T47D (cell line): ENCODE measurements around the gene OCSTAMP.

Experiments
- DNase-seq, 2 experiments: peaks; one replicate each; pipeline versions ENCODE4 v3.0.0 to v3.0.0-alpha.2; 2011 to 2012; ENCODE audit warnings: low read depth in 1 of 2, low spot score in 1 of 2
- JUND ChIP-seq: IDR thresholded peaks from 2 replicates; pipeline ENCODE4 v1.6.1; 2012; ENCODE audit warnings: low read depth
- in situ Hi-C: cut with HindIII; loops from 2 replicates; pipeline ENCODE4 v1.10.0; 2016; ENCODE audit warnings: low sequenced_read_pairs, low pct_unique_long_range_greater_than_20kb

The OCSTAMP gene, protein sequence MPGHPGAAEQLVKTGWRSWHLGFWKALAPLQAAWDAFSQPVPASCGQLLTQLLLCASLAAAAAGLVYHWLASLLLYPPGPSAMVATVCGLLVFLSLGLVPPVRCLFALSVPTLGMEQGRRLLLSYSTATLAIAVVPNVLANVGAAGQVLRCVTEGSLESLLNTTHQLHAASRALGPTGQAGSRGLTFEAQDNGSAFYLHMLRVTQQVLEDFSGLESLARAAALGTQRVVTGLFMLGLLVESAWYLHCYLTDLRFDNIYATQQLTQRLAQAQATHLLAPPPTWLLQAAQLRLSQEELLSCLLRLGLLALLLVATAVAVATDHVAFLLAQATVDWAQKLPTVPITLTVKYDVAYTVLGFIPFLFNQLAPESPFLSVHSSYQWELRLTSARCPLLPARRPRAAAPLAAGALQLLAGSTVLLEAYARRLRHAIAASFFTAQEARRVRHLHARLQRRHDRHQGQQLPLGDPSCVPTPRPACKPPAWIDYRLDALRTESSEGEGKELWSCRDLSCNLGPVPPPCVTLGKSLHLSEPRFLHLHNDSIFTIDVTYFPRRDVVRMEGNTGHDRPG

DNA sequence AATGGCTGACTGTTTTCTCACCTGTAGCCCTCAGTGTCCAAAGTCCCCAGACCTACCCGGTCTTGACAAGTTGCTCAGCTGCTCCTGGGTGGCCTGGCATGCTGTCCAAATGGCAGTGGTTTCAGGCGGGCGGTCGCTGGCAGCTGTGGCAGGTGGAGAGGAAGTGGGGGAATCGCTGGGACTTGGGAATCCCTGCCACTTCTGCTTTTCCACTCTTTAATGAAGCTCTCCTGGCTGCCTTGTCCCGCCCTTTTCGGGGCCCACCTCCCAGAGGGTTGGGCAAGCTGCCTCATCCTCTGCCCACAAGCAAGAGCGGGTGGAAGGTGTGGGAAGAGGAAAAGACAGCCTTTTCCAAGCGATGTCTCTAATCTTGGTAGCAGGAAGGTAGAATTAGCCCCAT, at the start of gene OCSTAMP:
OCSTAMP (minus strand) TSS at position 194 of the 400 bp plus-strand sequence; CDS start at position 100, 94 bp downstream.
- no peak for TF ChIP-seq JUND
- in situ Hi-C loops: no loop called here
- DNase-seq: no peak

DNA sequence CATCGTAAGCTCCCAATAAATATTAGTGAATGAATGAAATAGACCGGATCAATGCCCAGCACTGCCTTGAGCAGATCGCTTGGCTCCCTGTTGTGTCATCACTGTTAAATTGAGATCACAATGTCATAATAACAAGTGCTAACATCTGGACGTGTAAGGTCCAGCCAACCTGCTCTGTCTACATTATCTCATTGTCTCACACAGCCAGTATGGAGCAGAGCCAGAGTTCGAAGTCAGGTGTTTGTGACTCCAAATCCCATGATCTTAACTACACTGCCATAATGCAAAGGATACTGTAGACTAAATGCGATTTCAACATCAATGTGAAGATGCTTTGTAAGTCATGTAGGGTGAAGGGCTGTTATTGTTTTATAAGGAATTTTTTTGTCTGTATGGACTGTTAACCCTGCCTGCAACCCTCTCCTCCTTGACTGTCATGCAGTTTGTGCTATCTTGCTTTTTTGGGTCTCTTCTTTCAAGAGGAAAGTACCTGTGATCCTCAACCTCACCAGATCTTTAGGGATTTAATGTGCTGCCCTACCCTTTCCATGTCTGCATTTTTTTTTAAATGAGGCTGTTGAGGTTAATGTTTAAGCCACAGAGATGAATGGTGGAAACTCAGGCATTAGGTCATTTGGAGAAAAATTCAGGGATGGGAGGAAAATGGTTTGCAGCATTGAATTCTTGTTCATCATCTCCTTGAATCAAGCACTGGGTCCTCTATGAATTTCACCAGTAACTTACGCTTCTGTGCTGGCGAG, 49.0 kb upstream of the OCSTAMP start:
- DNase-seq: no peak
- TF ChIP-seq JUND: no peak
- in situ Hi-C loops: no loop called here

DNA sequence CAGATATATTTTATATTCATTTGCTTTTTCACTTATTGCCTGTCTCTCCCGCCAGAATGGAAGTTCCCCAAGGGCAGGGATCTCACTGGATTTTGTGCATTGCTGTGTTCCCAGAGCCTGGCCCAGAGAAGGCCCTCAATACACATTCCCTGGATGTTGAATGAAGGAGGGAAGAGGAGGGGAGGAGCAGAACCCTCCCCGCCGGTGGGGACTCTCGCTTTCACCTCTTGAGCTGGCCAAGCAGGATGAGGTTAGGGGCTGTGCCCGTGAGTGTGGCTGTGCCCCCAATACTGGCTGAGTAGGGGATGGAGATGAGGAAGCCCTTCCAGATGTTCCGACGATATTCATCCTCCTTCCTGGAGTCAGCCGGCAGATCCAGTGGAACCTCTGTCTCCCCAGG, 45.5 kb upstream of the OCSTAMP start:
- TF ChIP-seq JUND: no peak
- in situ Hi-C loops: no loop called here
- no peak for DNase-seq

DNA sequence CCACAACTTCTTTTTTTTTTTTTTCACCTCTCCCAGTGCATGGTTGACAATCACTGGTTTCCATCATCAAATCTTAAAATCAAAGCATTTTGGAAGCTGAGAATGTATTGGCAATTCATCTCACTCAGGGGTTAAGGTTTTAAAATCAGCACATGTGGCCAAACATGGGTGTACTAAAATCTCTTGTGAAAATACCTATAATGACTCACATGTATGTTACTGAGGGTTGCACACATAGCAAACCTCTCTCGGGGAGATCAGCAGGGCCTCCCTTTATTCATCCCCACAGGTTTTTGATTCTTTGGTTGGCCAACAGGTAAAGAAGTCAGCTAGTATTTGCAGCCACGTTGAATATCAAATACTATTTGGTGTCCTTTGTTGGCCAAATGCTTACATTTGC, 44.3 kb upstream of the OCSTAMP start:
- TF ChIP-seq JUND: no peak
- in situ Hi-C loops: no loop called here
- DNase-seq: no peak

DNA sequence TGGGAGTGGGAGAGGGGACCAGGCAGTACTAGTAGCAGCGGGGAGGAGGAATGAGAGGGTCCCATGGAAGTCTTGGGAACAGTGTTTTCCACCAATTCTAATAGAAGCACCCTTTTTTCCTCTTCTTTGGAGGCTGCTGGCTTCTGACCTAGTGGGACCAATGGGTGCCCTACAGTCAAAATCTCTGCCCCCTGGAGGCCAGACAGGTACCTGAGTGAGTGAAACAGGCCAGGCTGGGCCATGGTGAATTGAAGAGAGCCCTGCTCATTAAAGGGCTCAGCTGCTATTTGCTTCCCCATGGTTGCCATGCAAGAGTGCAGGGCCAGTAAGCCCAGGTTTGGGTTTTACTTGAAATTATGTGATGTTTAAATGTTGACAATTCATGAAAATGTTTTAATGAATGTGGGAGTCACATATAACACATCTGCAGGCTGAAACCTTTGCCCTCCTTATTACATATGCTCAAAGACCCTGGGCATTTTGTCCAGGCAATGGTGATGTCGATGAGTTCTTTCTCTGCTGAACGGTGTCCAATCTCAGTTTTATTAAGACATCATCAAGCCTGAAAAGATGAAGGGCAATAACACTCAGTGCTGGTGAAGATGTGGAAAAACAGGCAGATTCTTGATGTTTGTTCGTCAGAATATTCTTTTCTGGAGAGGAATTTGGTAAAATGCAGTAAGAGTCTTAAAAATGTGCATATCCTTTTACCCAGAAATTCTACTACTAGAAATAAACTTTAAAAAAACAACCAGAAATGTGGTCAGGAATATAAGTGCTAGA, 42.3 kb upstream of the OCSTAMP start:
- no peak for TF ChIP-seq JUND
- DNase-seq: peak in 1 of 2 experiments; percentile 28
- in situ Hi-C loops: no loop called here

DNA sequence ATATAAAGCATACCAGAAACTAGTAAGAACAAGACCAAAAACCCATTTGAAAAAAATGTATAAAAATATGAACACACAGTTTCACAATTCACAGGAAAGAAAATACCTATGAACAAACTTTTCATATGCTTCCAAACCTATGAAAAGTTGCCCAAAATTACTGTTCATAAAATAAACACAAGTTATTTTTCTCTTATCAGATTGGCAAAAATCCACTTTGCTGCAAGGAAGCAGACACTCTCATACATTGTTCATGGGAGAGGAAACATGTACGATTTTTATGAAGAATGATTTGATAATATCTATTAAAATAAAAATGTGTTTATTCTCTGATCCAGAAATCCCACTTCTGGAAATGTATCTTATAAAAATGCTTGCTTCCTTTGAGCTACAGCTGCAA, 40.0 kb upstream of the OCSTAMP start:
- in situ Hi-C loops: no loop called here
- DNase-seq: no peak
- TF ChIP-seq JUND: no peak

DNA sequence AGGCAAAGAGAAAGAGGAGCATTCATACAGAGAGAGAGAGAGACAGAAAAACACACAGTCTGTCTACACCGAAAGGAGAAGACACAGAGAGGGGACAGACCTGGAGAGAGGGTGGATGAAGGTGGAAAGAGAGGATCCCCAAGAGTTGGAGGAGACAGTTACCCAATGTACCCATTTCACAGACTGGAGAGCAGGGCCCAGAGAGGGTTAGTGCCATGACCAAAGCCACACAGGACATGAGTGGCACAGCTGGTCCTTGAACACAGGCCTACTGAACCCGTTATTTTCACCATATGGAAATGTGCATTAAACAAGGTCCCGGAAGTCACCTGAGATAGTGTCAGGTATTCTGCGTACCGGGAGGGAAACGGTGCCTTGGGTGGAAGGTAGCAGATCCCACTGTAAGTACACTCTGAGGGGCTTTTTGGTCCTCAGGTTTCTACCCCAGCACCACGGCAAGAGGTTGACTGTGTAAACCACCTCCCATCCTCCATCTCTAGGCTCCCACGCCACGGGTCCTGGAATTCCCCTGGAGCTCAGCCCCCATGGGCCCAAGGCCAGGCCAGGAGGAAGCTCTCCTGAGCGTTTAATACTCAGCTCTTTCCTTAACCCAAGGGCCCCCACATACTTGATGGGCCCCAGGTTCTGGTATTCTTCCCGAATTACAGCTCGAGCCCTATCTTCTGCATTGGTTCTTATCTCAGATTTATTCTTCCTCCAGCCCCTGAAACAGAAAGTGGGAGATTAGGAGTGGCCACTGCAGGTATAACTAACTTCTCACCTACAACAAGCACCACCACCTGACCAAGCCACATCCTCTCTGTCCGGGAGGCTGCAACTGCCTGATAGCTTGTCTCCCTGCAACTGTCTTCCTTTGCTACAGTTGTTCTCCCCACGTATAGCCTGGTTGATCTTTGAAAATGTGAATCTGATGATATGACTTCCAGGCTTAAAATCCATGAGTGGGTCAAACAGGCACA, 38.4 kb upstream of the OCSTAMP start:
- no peak for DNase-seq
- TF ChIP-seq JUND: no peak
- in situ Hi-C loops: no loop called here

DNA sequence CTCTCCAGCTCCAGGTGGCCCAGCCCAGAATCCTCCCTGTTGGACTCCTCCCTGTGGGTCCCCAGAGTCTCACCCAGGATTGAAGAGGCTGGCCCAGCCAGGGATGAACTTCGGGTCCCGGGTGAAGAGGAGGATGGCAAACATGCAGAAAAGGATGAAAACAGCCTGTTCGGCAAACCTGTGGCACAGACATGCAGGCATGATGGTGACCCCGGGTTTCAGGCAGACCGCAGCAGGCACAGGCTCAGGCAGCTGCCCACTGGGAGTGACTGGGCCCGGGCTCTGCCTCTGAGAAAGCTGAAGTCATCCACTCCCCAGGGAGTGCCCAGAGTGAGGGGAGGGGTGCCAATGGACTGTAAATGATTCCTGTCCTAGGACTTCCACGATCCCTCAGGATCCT, 37.5 kb upstream of the OCSTAMP start:
- in situ Hi-C loops: no loop called here
- no peak for DNase-seq
- no peak for TF ChIP-seq JUND

DNA sequence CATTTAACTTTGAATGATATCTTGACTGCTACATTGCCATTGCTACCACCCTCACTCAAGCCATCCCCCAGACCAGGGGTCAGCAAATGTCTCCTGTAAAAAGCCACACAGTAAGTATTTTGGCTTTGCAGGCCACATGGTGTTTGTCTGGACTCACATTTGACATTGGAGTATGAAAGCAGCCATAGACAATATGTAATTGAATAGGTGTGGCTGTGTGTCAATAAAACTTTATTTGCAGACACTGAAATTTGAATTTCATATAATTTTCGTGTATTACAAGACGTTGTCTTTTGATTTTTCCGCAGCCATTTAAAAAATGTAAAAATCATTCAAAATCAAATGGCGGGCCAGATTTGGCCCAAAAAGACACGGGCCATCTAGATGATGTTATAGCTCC, 36.3 kb upstream of the OCSTAMP start:
- TF ChIP-seq JUND: no peak
- in situ Hi-C loops: no loop called here
- no peak for DNase-seq

DNA sequence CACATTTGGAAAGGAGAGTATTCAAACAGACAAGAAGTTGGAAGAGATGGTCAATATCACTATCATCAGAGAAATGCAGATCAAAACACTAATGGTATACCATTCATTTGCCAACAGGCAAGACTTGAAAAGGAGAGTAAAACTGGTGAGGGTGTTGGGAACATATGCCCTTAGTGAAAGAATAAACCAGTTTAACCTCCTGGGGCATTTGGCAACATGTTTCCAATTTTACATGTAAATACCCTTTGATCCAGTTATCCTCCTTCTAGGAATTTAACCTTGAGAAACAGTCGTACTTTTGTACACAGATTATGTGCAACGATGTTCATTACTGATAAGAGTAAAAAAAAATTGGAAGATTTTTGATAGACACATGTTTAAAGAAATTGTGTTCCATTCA, 34.1 kb upstream of the OCSTAMP start:
- in situ Hi-C loops: no loop called here
- no peak for TF ChIP-seq JUND
- no peak for DNase-seq

DNA sequence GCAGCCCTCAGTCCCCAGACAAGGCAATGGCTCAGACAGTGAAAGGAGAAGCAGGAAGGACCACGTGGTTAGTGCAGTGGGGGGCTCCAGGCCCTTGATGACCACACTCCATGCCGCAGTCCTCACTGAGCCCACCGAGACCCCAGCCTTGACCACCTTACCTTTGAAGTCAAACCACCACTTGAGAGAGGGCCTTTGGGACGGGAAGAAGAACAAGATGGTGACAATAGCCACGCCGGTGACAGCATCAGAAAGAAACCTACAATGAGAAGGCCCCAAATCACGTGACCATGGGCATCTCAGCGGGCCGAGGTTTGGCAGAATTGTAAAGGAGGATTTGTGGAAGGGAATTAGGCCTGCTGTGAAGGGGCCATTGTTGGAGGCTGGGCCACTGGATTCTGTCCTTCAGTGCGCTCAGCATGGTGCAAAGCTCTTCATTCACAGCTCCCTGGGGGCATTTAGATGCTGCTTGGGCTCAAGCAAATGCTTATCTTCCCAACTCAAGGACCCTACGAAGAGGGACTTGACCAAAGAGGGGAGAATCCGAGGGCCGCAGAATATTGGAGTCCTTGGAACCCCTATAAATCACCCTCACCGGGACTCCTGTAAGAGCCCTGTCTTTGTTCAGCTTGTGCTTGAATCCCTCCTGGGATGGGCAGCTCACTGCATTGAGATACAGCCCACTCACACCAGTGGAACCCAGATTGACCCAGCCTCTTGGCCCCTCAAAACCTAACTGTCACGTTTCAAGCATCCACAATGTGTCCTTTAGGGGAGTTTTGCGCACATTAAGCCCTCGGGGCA, 33.2 kb upstream of the OCSTAMP start:
- no peak for TF ChIP-seq JUND
- in situ Hi-C loops: no loop called here
- DNase-seq: no peak
